Measurements from ENCODE around the gene HADHA.

DNA sequence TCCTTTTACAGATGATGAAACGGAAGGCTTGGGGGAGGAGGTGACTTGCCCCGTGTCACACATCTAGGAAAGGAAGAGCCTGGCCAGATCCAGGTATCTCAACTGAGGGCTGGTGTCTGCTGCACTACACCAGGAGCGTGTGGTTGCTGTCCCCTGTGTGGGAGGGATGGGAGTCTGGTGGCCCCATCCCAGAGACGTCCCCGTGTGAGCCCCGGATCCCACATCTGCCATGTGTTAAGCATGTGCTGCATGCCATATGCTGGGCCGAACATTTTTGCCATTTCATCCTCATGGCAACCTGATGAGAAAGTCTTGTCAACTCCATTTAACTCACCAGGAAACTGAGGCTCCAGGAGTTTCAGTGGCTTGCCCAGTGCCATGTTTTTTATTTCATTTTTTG is 67.3 kb downstream of the HADHA start:
- TF ChIP-seq EZH2phosphoT487 (IDR thresholded peaks at IDR 0.05) = no peak
- TF ChIP-seq, protein P1, sequence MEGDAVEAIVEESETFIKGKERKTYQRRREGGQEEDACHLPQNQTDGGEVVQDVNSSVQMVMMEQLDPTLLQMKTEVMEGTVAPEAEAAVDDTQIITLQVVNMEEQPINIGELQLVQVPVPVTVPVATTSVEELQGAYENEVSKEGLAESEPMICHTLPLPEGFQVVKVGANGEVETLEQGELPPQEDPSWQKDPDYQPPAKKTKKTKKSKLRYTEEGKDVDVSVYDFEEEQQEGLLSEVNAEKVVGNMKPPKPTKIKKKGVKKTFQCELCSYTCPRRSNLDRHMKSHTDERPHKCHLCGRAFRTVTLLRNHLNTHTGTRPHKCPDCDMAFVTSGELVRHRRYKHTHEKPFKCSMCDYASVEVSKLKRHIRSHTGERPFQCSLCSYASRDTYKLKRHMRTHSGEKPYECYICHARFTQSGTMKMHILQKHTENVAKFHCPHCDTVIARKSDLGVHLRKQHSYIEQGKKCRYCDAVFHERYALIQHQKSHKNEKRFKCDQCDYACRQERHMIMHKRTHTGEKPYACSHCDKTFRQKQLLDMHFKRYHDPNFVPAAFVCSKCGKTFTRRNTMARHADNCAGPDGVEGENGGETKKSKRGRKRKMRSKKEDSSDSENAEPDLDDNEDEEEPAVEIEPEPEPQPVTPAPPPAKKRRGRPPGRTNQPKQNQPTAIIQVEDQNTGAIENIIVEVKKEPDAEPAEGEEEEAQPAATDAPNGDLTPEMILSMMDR (IDR thresholded peaks at IDR 0.05) = no peak
